HEK293 (cell line): ENCODE results near the gene ANKRD35.
A peak's percentile ranks its signal among the peaks of the same experiment; 100 is the strongest.

Source experiments
- BCL11A ChIP-seq: fragments of 450-650 bp; formaldehyde crosslinking; IDR thresholded peaks from 2 replicates; pipeline ENCODE4 v1.5.1; 2016; ENCODE audit warnings: low read depth, missing biosample characterization, missing genetic modification characterization
- BCL11B ChIP-seq: fragments of 450-650 bp; formaldehyde crosslinking; IDR thresholded peaks from 2 replicates; pipeline ENCODE4 v1.5.1; 2016; ENCODE audit warnings: low read depth, missing biosample characterization, missing genetic modification characterization
- HOXC10 ChIP-seq: sonication (generic); formaldehyde crosslinking; IDR thresholded peaks from 2 replicates; pipeline ENCODE4 v1.8.1; 2023; ENCODE audit warnings: mild to moderate bottlenecking, missing genetic modification reagents
- KLF7 ChIP-seq: fragments of 450-650 bp; formaldehyde crosslinking; IDR thresholded peaks from 2 replicates; pipeline ENCODE4 v1.5.1; 2016; ENCODE audit warnings: missing biosample characterization, missing genetic modification characterization, borderline replicate concordance
- KLF9 ChIP-seq: fragments of 450-650 bp; formaldehyde crosslinking; IDR thresholded peaks from 2 replicates; pipeline ENCODE4 v1.5.1; 2016; ENCODE audit warnings: missing biosample characterization, missing genetic modification characterization, low read depth
- OVOL3 ChIP-seq: fragments of 450-650 bp; formaldehyde crosslinking; IDR thresholded peaks from 2 replicates; pipeline ENCODE4 v1.5.1; 2016; ENCODE audit warnings: missing biosample characterization, missing genetic modification characterization
- REPIN1 ChIP-seq: fragments of 450-650 bp; formaldehyde crosslinking; IDR thresholded peaks from 2 replicates; pipeline ENCODE4 v1.5.1; 2017; ENCODE audit warnings: missing biosample characterization, missing genetic modification characterization, low read depth
- TRIM28 ChIP-seq: IDR thresholded peaks from 2 replicates; pipeline ENCODE4 v1.6.1; 2011; ENCODE audit warnings: low read length, control low read depth, borderline replicate concordance
- YY1 ChIP-seq: fragments of 450-650 bp; formaldehyde crosslinking; IDR thresholded peaks from 2 replicates; pipeline ENCODE4 v1.5.1; 2018; ENCODE audit warnings: missing biosample characterization, missing genetic modification characterization
- ZBTB48 ChIP-seq: fragments of 450-650 bp; formaldehyde crosslinking; IDR thresholded peaks from 2 replicates; pipeline ENCODE4 v1.5.1; 2016; ENCODE audit warnings: missing biosample characterization, missing genetic modification characterization
- ZFP3 ChIP-seq: fragments of 450-650 bp; formaldehyde crosslinking; IDR thresholded peaks from 2 replicates; pipeline ENCODE4 v1.5.1; 2016; ENCODE audit warnings: low read depth, missing biosample characterization, missing genetic modification characterization
- ZFP37 ChIP-seq: fragments of 450-650 bp; formaldehyde crosslinking; IDR thresholded peaks from 2 replicates; pipeline ENCODE4 v1.5.1; 2016; ENCODE audit warnings: missing biosample characterization, missing genetic modification characterization
- ZNF202 ChIP-seq: fragments of 450-650 bp; formaldehyde crosslinking; IDR thresholded peaks from 2 replicates; pipeline ENCODE4 v1.5.1; 2016; ENCODE audit warnings: missing biosample characterization, missing genetic modification characterization, borderline replicate concordance
- ZNF248 ChIP-seq: fragments of 450-650 bp; formaldehyde crosslinking; IDR thresholded peaks from 2 replicates; pipeline ENCODE4 v1.5.1; 2017; ENCODE audit warnings: missing biosample characterization, missing genetic modification characterization
- ZNF350 ChIP-seq: fragments of 450-650 bp; formaldehyde crosslinking; IDR thresholded peaks from 2 replicates; pipeline ENCODE4 v1.5.0; 2017; ENCODE audit warnings: missing biosample characterization, mild to moderate bottlenecking, missing genetic modification characterization
- ZNF629 ChIP-seq: fragments of 450-650 bp; formaldehyde crosslinking; IDR thresholded peaks from 2 replicates; pipeline ENCODE4 v1.5.1; 2017; ENCODE audit warnings: missing biosample characterization, missing genetic modification characterization
- ZNF76 ChIP-seq: fragments of 450-650 bp; formaldehyde crosslinking; IDR thresholded peaks from 2 replicates; pipeline ENCODE4; 2016; ENCODE audit warnings: low read depth, missing biosample characterization, missing genetic modification characterization, borderline replicate concordance
- TF ChIP-seq, protein P1 (sequence below): fragments of 450-650 bp; formaldehyde crosslinking; IDR thresholded peaks from 2 replicates; pipeline ENCODE4 v1.5.1; 2016; ENCODE audit warnings: missing biosample characterization, missing genetic modification characterization
- TF ChIP-seq, protein P2 (sequence below): fragments of 450-650 bp; formaldehyde crosslinking; IDR thresholded peaks from 2 replicates; pipeline ENCODE4 v1.5.1; 2016; ENCODE audit warnings: missing biosample characterization, missing genetic modification characterization, borderline replicate concordance
- TF ChIP-seq, protein P3 (sequence below): sonication (generic); formaldehyde crosslinking; IDR thresholded peaks from 2 replicates; pipeline ENCODE4 v1.8.1; 2022; ENCODE audit warnings: mild to moderate bottlenecking, moderate library complexity, missing genetic modification reagents
- TF ChIP-seq, protein P4 (sequence below): fragments of 450-650 bp; formaldehyde crosslinking; IDR thresholded peaks from 2 replicates; pipeline ENCODE4 v1.5.1; 2016; ENCODE audit warnings: missing biosample characterization, missing genetic modification characterization, borderline replicate concordance
- TF ChIP-seq, protein P5 (sequence below): fragments of 450-650 bp; formaldehyde crosslinking; IDR thresholded peaks from 2 replicates; pipeline ENCODE4 v1.5.1; 2016; ENCODE audit warnings: missing biosample characterization, missing genetic modification characterization, low read depth
- TF ChIP-seq, protein P6 (sequence below): fragments of 450-650 bp; formaldehyde crosslinking; IDR thresholded peaks from 2 replicates; pipeline ENCODE4 v1.5.1; 2017; ENCODE audit warnings: missing biosample characterization, mild to moderate bottlenecking, missing genetic modification characterization, moderate library complexity
- TF ChIP-seq, protein P7 (sequence below): fragments of 450-650 bp; IDR thresholded peaks from 2 replicates; pipeline ENCODE4 v1.5.1; 2018; ENCODE audit warnings: missing biosample characterization, mild to moderate bottlenecking, missing genetic modification characterization

ANKRD35 gene

DNA sequence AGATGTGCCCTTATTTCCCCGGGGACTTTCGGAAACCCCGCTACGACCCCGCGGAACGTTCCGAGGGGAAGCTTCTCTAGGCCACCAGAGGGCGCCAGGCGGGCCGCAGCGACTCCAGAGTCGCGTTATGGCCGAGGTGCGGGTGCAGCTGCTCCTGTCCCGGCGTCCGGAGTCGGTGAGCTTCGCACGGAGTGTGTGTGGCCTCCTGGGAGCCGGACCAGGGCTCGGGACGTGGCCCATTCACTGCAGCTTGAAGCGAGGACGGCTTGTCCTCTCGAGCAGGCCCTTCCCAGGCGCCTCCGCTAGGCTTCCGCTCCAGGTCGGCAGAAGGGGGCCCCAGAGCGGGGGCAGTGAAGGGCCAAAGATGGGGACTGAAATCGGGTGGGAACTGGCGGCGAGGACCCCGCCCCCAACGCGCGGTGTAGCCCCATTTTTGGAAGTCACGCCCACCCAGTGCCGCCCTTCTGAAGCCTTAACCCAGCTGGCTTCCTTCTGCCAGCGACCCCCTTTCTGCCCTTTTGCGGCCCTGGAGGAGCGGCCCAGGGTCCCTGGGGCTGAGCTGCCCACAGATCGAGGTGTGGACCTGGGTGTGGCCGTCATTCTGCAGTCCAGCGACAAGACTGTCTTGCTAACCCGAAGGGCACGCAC lies 40.0 kb downstream of the ANKRD35 start, which contains the start of gene NUDT17 (continued):
- no peak; the same call in 1 of the 2 replicates for TF ChIP-seq BCL11B (tag by site-specific recombination)
- TF ChIP-seq ZNF202 (tag by site-specific recombination) = no peak
- TF ChIP-seq, protein P1, sequence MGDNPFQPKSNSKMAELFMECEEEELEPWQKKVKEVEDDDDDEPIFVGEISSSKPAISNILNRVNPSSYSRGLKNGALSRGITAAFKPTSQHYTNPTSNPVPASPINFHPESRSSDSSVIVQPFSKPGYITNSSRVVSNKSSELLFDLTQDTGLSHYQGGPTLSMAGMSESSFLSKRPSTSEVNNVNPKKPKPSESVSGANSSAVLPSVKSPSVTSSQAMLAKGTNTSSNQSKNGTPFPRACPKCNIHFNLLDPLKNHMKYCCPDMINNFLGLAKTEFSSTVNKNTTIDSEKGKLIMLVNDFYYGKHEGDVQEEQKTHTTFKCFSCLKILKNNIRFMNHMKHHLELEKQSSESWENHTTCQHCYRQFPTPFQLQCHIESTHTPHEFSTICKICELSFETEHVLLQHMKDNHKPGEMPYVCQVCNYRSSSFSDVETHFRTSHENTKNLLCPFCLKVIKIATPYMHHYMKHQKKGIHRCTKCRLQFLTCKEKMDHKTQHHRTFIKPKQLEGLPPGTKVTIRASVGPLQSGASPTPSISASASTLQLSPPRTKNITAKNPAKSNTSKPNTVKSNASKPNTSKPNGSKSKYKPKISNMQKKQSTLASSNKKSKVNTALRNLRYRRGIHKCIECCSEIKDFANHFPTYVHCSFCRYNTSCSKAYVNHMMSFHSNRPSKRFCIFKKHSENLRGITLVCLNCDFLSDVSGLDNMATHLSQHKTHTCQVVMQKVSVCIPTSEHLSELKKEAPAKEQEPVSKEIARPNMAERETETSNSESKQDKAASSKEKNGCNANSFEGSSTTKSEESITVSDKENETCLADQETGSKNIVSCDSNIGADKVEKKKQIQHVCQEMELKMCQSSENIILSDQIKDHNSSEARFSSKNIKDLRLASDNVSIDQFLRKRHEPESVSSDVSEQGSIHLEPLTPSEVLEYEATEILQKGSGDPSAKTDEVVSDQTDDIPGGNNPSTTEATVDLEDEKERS (tag by site-specific recombination) = no peak
- TF ChIP-seq, protein P2, sequence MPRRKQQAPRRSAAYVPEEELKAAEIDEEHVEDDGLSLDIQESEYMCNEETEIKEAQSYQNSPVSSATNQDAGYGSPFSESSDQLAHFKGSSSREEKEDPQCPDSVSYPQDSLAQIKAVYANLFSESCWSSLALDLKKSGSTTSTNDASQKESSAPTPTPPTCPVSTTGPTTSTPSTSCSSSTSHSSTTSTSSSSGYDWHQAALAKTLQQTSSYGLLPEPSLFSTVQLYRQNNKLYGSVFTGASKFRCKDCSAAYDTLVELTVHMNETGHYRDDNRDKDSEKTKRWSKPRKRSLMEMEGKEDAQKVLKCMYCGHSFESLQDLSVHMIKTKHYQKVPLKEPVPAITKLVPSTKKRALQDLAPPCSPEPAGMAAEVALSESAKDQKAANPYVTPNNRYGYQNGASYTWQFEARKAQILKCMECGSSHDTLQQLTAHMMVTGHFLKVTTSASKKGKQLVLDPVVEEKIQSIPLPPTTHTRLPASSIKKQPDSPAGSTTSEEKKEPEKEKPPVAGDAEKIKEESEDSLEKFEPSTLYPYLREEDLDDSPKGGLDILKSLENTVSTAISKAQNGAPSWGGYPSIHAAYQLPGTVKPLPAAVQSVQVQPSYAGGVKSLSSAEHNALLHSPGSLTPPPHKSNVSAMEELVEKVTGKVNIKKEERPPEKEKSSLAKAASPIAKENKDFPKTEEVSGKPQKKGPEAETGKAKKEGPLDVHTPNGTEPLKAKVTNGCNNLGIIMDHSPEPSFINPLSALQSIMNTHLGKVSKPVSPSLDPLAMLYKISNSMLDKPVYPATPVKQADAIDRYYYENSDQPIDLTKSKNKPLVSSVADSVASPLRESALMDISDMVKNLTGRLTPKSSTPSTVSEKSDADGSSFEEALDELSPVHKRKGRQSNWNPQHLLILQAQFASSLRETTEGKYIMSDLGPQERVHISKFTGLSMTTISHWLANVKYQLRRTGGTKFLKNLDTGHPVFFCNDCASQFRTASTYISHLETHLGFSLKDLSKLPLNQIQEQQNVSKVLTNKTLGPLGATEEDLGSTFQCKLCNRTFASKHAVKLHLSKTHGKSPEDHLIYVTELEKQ (tag by site-specific recombination) = no peak
- TF ChIP-seq ZNF248 (tag by site-specific recombination) = no peak
- TF ChIP-seq HOXC10 (CRISPR knock-in tag) = no peak
- TF ChIP-seq ZNF350 (tag by site-specific recombination) = no peak
- TF ChIP-seq, protein P3, sequence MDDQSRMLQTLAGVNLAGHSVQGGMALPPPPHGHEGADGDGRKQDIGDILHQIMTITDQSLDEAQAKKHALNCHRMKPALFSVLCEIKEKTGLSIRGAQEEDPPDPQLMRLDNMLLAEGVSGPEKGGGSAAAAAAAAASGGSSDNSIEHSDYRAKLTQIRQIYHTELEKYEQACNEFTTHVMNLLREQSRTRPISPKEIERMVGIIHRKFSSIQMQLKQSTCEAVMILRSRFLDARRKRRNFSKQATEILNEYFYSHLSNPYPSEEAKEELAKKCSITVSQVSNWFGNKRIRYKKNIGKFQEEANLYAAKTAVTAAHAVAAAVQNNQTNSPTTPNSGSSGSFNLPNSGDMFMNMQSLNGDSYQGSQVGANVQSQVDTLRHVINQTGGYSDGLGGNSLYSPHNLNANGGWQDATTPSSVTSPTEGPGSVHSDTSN (CRISPR knock-in tag) = no peak
- TF ChIP-seq, protein P4, sequence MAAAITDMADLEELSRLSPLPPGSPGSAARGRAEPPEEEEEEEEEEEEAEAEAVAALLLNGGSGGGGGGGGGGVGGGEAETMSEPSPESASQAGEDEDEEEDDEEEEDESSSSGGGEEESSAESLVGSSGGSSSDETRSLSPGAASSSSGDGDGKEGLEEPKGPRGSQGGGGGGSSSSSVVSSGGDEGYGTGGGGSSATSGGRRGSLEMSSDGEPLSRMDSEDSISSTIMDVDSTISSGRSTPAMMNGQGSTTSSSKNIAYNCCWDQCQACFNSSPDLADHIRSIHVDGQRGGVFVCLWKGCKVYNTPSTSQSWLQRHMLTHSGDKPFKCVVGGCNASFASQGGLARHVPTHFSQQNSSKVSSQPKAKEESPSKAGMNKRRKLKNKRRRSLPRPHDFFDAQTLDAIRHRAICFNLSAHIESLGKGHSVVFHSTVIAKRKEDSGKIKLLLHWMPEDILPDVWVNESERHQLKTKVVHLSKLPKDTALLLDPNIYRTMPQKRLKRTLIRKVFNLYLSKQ (tag by site-specific recombination) = no peak
- no peak for TF ChIP-seq BCL11A (tag by site-specific recombination)
- TF ChIP-seq, protein P5, sequence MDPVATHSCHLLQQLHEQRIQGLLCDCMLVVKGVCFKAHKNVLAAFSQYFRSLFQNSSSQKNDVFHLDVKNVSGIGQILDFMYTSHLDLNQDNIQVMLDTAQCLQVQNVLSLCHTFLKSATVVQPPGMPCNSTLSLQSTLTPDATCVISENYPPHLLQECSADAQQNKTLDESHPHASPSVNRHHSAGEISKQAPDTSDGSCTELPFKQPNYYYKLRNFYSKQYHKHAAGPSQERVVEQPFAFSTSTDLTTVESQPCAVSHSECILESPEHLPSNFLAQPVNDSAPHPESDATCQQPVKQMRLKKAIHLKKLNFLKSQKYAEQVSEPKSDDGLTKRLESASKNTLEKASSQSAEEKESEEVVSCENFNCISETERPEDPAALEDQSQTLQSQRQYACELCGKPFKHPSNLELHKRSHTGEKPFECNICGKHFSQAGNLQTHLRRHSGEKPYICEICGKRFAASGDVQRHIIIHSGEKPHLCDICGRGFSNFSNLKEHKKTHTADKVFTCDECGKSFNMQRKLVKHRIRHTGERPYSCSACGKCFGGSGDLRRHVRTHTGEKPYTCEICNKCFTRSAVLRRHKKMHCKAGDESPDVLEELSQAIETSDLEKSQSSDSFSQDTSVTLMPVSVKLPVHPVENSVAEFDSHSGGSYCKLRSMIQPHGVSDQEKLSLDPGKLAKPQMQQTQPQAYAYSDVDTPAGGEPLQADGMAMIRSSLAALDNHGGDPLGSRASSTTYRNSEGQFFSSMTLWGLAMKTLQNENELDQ (tag by site-specific recombination) = no peak
- peak; percentile 69 for TF ChIP-seq ZNF76 (tag by site-specific recombination)
- TF ChIP-seq KLF7 (tag by site-specific recombination) = peak; percentile 55; the same call in 1 of the 2 replicates
- TF ChIP-seq ZNF629 (tag by site-specific recombination) = 0 out of 2 replicates have a peak, but pooled peaks have one; percentile 22
- TF ChIP-seq ZFP37 = peak; percentile 87
- no peak for TF ChIP-seq OVOL3 (tag by site-specific recombination)
- TF ChIP-seq KLF9 (tag by site-specific recombination) = peak; percentile 84
- TF ChIP-seq, protein P6, sequence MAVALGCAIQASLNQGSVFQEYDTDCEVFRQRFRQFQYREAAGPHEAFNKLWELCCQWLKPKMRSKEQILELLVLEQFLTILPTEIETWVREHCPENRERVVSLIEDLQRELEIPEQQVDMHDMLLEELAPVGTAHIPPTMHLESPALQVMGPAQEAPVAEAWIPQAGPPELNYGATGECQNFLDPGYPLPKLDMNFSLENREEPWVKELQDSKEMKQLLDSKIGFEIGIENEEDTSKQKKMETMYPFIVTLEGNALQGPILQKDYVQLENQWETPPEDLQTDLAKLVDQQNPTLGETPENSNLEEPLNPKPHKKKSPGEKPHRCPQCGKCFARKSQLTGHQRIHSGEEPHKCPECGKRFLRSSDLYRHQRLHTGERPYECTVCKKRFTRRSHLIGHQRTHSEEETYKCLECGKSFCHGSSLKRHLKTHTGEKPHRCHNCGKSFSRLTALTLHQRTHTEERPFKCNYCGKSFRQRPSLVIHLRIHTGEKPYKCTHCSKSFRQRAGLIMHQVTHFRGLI (tag by site-specific recombination) = no peak
- TF ChIP-seq TRIM28 = peak; percentile 41; the same call in 1 of the 2 replicates
- TF ChIP-seq, protein P7, sequence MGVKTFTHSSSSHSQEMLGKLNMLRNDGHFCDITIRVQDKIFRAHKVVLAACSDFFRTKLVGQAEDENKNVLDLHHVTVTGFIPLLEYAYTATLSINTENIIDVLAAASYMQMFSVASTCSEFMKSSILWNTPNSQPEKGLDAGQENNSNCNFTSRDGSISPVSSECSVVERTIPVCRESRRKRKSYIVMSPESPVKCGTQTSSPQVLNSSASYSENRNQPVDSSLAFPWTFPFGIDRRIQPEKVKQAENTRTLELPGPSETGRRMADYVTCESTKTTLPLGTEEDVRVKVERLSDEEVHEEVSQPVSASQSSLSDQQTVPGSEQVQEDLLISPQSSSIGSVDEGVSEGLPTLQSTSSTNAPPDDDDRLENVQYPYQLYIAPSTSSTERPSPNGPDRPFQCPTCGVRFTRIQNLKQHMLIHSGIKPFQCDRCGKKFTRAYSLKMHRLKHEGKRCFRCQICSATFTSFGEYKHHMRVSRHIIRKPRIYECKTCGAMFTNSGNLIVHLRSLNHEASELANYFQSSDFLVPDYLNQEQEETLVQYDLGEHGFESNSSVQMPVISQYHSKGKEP (tag by site-specific recombination) = no peak
- no peak for TF ChIP-seq ZFP3 (tag by site-specific recombination)
- peak; percentile 88 for TF ChIP-seq YY1 (tag by site-specific recombination)
- TF ChIP-seq ZBTB48 (tag by site-specific recombination) = peak; percentile 68; the same call in 1 of the 2 replicates
- no peak for TF ChIP-seq REPIN1 (tag by site-specific recombination)
